Stomach (tissue), 9 donors: ENCODE measurements around the gene QARS1. TPM values are rescaled to one million over a fixed set of nuclear protein-coding genes. Genes with fewer than 3 reads are reported as not detected.

Source experiments
- DNase-seq, 2 donors: peaks; one replicate each; pipeline versions ENCODE4 v3.0.0 to v3.0.0-alpha.2; 2013 to 2019
- H3K27ac ChIP-seq, 5 donors: fragments of 200-600 bp in 4 of 5; sonication (generic) in 4 of 5; one replicate each; pipeline ENCODE4 v1.5.1; 2013 to 2019; ENCODE audit warnings: mild to moderate bottlenecking in 1 of 5, moderate library complexity in 1 of 5
- H3K27me3 ChIP-seq, 3 donors: fragments of 200-600 bp; sonication (generic); one replicate each; pipeline ENCODE4 v1.5.1; 2017 to 2019; ENCODE audit warnings: mixed run types in 1 of 3
- H3K36me3 ChIP-seq, 4 donors: fragments of 200-600 bp; sonication (generic); 1 replicate in 3 of 4; 2 replicates in 1 of 4; pipeline ENCODE4 v1.5.1; 2016 to 2019
- H3K4me1 ChIP-seq, 4 donors: fragments of 200-600 bp; sonication (generic); one replicate each; pipeline ENCODE4 v1.5.1; 2016 to 2019
- H3K4me3 ChIP-seq, 4 donors: fragments of 200-600 bp; sonication (generic) in 3 of 4; one replicate each; pipeline ENCODE4 v1.5.1; 2016 to 2019; ENCODE audit warnings: mild to moderate bottlenecking in 1 of 4
- H3K9me3 ChIP-seq, 4 donors: fragments of 200-600 bp; sonication (generic); one replicate each; pipeline ENCODE4 v1.5.1; 2016 to 2019
- EP300 ChIP-seq: sonication (generic); formaldehyde crosslinking; IDR thresholded peaks from one replicate; pipeline ENCODE4 v1.6.1; 2017; ENCODE audit warnings: antibody characterized with exemption
- POLR2A ChIP-seq, 4 donors: fragments of 450-650 bp; IDR thresholded peaks; one replicate each; pipeline ENCODE4 v1.6.1; 2016; ENCODE audit warnings: antibody characterized with exemption in 4 of 4, control low read depth in 2 of 4, mild to moderate bottlenecking in 1 of 4, moderate library complexity in 1 of 4
- POLR2AphosphoS5 ChIP-seq, 3 donors: sonication (generic); formaldehyde crosslinking; IDR thresholded peaks; one replicate each; pipeline ENCODE4 v1.6.1; 2016; ENCODE audit warnings: antibody characterized with exemption in 3 of 3
- WGBS, 5 donors: extraction: QIAGEN DNeasy Blood & Tissue Kit in 3 of 5; methylation state at CpG; one replicate each; pipeline versions ENCODE4 v1.1.5 to v1.1.7; 2013 to 2018; 5-methylcytosine and 5-hydroxymethylcytosine counted together
- intact Hi-C: fragments of 100-400 bp; cut with DNase I; formaldehyde crosslinking; loops from one replicate; pipeline ENCODE4 v1.15.1; 2023; ENCODE audit warnings: low total_unique reads
- polyA plus RNA-seq, 3 donors: library from polyadenylated mRNA; stranded (reverse); fragments of 200-250 nt; gene quantifications; one replicate each; pipeline ENCODE4 v1.2.3, GENCODE V29; 2013
- total RNA-seq, 5 donors: library from RNA; depleted of rRNA; stranded (reverse); fragments of >200 nt; gene quantifications; one replicate each; pipeline versions ENCODE4 v1.1.0 to v1.2.3, GENCODE V29; 2014 to 2016
- TF ChIP-seq, protein P1 (sequence below), 7 experiments: fragments of 450-650 bp in 4 of 7; fragments of 200-600 bp in 3 of 7; sonication (generic) in 3 of 7; IDR thresholded peaks; one replicate each; pipeline ENCODE4 v1.5.1; 2016 to 2019; ENCODE audit warnings: antibody characterized with exemption in 7 of 7, control low read depth in 2 of 7, mild to moderate bottlenecking in 1 of 7
- donor health status: healthy with polysubstance abuse.
- donor health status: Bipolar disorder and iron deficiency.
- donor health status: healthy.

Gene QARS1
- total and polyA plus RNA-seq, 8 donors, result 151 to 418 (median 234) TPM

DNA sequence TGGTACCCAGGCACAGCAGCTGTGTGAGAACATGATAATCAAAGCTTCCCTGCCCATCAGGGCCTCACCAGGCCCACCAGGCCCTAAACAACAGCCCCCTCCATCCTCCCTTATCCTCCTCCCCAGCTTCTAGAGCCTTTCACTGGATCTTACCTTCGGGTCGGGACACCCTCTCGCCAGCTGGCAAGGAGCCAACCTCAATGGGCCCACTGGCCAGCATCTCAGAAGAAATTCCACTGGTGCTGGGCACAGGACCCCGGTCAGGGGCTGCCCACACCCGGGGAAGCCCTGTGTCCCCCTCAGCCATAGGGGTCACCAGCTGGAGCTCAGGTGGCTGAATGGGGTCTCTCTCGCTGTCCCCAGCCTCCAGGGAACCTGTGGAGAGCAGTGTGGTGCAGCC, 6.8 kb upstream of the QARS1 start:
- no peaks in the 10 kb centered on the region for H3K27me3 ChIP-seq
- H3K4me1 ChIP-seq, result peaks cover 0 to 1% (median 0%) of the 10 kb centered on the region in 4 donors
- intact Hi-C loops, result no loop called here
- no peak overlapping the region for H3K27ac ChIP-seq
- TF ChIP-seq, protein P1, sequence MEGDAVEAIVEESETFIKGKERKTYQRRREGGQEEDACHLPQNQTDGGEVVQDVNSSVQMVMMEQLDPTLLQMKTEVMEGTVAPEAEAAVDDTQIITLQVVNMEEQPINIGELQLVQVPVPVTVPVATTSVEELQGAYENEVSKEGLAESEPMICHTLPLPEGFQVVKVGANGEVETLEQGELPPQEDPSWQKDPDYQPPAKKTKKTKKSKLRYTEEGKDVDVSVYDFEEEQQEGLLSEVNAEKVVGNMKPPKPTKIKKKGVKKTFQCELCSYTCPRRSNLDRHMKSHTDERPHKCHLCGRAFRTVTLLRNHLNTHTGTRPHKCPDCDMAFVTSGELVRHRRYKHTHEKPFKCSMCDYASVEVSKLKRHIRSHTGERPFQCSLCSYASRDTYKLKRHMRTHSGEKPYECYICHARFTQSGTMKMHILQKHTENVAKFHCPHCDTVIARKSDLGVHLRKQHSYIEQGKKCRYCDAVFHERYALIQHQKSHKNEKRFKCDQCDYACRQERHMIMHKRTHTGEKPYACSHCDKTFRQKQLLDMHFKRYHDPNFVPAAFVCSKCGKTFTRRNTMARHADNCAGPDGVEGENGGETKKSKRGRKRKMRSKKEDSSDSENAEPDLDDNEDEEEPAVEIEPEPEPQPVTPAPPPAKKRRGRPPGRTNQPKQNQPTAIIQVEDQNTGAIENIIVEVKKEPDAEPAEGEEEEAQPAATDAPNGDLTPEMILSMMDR (IDR thresholded peaks at IDR 0.05), result no peak
- TF ChIP-seq POLR2A (IDR thresholded peaks at IDR 0.05) (no peak), POLR2AphosphoS5 (IDR thresholded peaks at IDR 0.05) (no peak), EP300 (no peak)
- peaks cover 78 to 100% (median 97%) of the 10 kb centered on the region in 4 donors for H3K36me3 ChIP-seq
- no peak overlapping the region for H3K4me3 ChIP-seq
- H3K9me3 ChIP-seq, result no peaks in the 10 kb centered on the region
- DNase-seq, result no peak
- WGBS, 5 donors, result 44 to 87% (median 77%) methylated on average over 3 to 6 of the region's 6 CpGs

- no peak for DNase-seq
- no peak for TF ChIP-seq EP300
- no peak overlapping the region for H3K4me3 ChIP-seq
- no peaks in the 10 kb centered on the region for H3K9me3 ChIP-seq
- H3K27me3 ChIP-seq, result no peaks in the 10 kb centered on the region
- H3K27ac ChIP-seq, result no peak overlapping the region
- peaks cover 0 to 7% (median 4%) of the 10 kb centered on the region in 4 donors for H3K4me1 ChIP-seq
- intact Hi-C loops, result no loop called here
- peaks cover 72 to 98% (median 92%) of the 10 kb centered on the region in 4 donors for H3K36me3 ChIP-seq
- 79 to 85% (median 80%) methylated on average over 9 to 13 of the region's 13 CpGs for WGBS, 5 donors
Observed at GRCh38 chr3:49110780-49111179, 6.2 kb upstream of the QARS1 start.

GRCh38 chr3:49108346-49108745, 3.8 kb upstream of the QARS1 start:
- intact Hi-C loops, result no loop called here
- no peak for DNase-seq
- Histone ChIP-seq H3K4me3 (no peak overlapping the region), H3K27ac (no peak overlapping the region), H3K27me3 (no peaks in the 10 kb centered on the region), H3K4me1 (peaks cover 15 to 25% (median 22%) of the 10 kb centered on the region in 4 donors), H3K36me3 (peaks cover 48 to 76% (median 68%) of the 10 kb centered on the region in 4 donors), H3K9me3 (no peaks in the 10 kb centered on the region)
- TF ChIP-seq EP300 (no peak), POLR2AphosphoS5 (IDR thresholded peaks at IDR 0.05) (no peak), POLR2A (IDR thresholded peaks at IDR 0.05) (no peak)
- TF ChIP-seq, protein P1 (IDR thresholded peaks at IDR 0.05), result no peak
- 78 to 82% (median 80%) methylated on average over 11 to 14 of the region's 14 CpGs for WGBS, 5 donors

- no peak for TF ChIP-seq EP300
- no peak for TF ChIP-seq POLR2AphosphoS5 (IDR thresholded peaks at IDR 0.05)
- TF ChIP-seq, protein P1 (IDR thresholded peaks at IDR 0.05), result no peak
- TF ChIP-seq POLR2A (IDR thresholded peaks at IDR 0.05), result no peak
- Histone ChIP-seq H3K4me1 (peaks cover 18 to 35% (median 28%) of the 10 kb centered on the region in 4 donors), H3K27ac (peak overlapping the region; percentile 84 to 92 (median 87)), H3K9me3 (no peaks in the 10 kb centered on the region), H3K4me3 (peak overlapping the region; percentile 87 to 96 (median 88)), H3K27me3 (no peaks in the 10 kb centered on the region), H3K36me3 (peaks cover 41 to 76% (median 66%) of the 10 kb centered on the region in 4 donors)
- intact Hi-C loops, result no loop called here
- no peak for DNase-seq
- WGBS, 5 donors, result 2 to 7% (median 2%) methylated on average over 8 of the region's 8 CpGs
Observed at GRCh38 chr3:49104052-49104426, 518 bp downstream of the QARS1 start.

DNA sequence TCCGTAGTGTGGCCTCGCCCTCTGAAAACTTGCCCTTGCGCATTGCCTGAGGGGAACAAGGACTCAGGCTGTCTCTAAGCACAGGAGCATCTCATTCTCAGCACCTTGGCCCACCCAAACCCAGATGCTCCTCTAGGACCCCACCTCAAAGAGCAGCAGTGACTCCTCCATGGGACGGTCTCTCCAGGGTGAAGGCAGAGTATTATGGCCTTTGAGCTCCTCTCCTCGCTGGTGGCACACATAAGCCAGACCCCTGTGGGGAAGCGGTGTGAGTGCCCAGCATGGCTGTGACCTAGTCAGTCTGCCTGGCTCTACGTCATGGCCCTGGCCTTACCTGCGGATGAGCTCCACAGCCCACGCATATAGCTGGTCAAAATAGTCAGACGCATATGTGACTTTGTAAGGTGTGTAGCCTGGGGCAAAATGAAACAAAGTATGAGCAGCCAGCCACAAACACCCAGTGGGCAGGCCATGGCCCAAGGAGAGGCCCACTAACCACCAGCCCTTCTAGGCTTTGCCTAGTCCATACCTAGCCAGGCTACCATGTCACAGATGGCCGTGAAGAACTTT, 4.4 kb downstream of the QARS1 start:
- Histone ChIP-seq H3K4me3 (no peak overlapping the region), H3K27ac (no peak overlapping the region), H3K36me3 (peaks cover 54 to 80% (median 71%) of the 10 kb centered on the region in 4 donors), H3K27me3 (no peaks in the 10 kb centered on the region), H3K9me3 (no peaks in the 10 kb centered on the region), H3K4me1 (peaks cover 14 to 26% (median 20%) of the 10 kb centered on the region in 4 donors)
- whole genome bisulfite sequencing, 5 donors, result 95 to 96% (median 96%) methylated on average over 10 to 11 of the region's 11 CpGs
- intact Hi-C loops, result no loop called here
- no peak for DNase-seq
- TF ChIP-seq, protein P1 (IDR thresholded peaks at IDR 0.05), result no peak
- TF ChIP-seq POLR2A (IDR thresholded peaks at IDR 0.05), result no peak
- TF ChIP-seq EP300, result no peak
- TF ChIP-seq POLR2AphosphoS5 (IDR thresholded peaks at IDR 0.05), result no peak
